Dedifferentiated amniotic fluid mesenchymal stem cell (primary cell): ENCODE results near the gene TMPRSS5.
"Not testable (repeated sequence)": the region's sequence is repeated elsewhere in the genome, so short reads cannot be mapped to it uniquely, and the experiment has no call there.

ENCODE experiments used
- DNase-seq: peaks from one replicate; pipeline ENCODE4 v3.0.0-alpha.2; 2016; ENCODE audit errors: extremely low spot score

Gene TMPRSS5

DNA sequence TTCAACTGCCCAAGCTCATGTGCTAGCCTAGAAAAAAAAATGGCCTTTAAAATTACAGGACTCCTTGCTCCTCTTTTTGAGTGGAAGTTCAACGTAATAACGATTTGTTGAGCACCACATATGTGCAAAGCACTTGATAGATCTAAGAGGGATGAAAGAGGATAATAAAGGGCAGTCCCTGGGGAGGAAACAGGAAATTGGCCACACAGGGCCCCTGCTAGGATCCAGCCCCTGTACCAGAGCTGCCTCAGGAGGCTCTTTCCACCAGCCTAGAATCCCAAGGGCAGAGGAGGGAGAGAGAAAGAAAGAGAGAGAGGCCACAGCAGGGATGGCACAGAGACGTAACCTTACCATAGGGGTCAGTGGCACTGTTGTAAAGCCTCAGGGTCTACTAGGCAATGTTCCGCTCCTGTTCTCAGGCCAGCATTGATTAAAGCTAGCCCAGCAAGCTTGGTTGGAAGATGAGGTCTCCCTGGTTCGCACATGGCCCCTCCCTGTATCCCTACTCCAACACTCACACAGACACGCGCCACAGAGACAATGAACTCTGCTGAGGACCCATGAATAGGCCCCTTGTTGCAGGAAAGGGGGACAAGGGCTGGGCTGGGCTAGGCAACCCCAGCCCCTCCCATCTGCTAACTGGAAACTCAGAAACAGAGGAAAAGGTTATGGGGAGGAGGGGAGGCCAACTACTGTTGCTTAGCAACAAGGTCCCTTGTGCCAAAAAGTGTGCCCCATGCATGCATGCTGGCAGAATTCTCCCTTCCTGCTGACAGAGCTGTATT is at the start of gene TMPRSS5:
TMPRSS5 (minus strand) TSS at position 438 of the 785 bp plus-strand sequence; CDS start at position 354, 84 bp downstream.
- no peak for DNase-seq

DNA sequence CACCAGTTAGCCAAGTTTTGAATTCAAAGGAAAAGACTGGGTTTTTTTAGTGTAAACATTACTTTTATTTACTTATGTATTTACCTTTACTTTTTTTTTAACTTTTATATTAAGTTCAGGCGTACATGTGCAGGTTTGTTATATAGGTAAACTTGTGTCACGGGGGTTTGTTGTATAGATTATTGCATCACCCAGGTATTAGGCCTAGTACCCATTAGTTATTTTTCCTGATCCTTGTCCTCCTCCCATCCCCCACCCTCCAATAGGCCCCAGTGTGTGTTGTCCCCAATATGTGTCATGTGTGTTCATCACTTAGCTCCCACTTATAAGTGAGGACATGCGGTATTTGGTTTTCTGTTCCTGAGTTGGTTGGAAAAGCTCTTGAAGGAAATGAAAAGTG is 46.8 kb upstream of the TMPRSS5 start:
- DNase-seq: no peak

DNA sequence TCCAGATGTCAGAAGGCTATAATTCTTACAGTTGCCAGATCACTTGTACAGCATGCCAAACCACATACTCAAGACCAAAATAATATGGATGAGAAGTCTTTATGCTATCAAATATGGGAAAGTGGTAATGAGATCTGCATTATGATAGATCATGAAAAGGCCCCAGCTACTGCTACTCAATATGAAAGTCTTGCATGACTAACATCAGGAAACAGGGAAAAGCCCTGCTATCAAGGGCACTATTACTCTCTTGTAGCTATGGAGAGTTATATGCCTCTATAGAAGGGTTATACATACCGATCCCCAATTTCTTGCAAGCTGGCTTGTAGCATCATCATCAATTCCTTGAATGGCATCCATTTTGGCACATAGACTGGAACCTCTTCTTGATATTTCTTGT is 30.2 kb upstream of the TMPRSS5 start:
- no peak for DNase-seq

GRCh38 chr11:113732092-113732491 is 26.0 kb upstream of the TMPRSS5 start:
- DNase-seq: no peak

- peak; percentile 52 for DNase-seq
These were observed 25.0 kb upstream of the TMPRSS5 start for GRCh38 chr11:113730887-113731726.

GRCh38 chr11:113729456-113729855 is 23.3 kb upstream of the TMPRSS5 start:
- DNase-seq: no peak

DNA sequence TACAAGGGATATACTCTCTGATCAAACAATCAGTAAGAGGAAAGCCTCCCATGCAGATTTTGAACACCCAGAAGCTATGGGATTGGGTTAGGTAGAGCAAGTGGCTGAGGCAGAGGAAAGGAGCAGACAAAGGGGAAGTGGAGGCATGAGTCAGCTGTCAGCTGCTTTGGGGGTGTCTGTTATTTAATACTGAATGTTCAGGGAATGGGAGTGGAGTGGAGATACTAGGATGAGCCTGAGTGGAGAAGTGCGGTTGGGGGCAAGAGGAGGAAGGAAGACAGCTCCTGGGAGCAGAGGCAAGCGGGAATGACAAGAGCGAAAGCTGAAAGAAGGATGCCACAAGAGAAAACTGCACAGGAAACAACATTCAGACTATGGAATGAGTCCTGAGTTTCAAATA is 22.7 kb upstream of the TMPRSS5 start:
- no peak for DNase-seq

GRCh38 chr11:113725913-113726312 is 19.8 kb upstream of the TMPRSS5 start:
- DNase-seq: no peak

- DNase-seq: no peak
These were observed 19.3 kb upstream of the TMPRSS5 start for GRCh38 chr11:113725407-113725806.

DNA sequence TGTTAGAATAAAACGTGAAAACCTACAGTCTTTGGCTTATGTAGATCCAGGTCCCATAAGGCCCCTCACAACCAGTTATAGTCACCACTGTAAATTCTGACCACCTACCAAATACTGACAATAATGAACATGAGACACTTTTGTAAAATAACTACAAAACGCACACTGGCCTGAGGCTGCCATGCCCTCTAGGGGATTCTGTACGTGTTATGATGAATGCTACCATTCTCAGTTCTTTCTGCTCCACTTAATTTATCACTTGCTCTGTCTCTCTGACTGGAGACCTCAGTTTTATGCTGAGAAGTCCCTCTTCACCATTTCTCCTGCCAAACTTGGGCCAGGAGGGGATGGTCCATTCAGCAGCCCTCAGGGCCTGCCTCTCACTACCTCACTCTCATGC is 18.7 kb upstream of the TMPRSS5 start:
- no peak for DNase-seq

DNA sequence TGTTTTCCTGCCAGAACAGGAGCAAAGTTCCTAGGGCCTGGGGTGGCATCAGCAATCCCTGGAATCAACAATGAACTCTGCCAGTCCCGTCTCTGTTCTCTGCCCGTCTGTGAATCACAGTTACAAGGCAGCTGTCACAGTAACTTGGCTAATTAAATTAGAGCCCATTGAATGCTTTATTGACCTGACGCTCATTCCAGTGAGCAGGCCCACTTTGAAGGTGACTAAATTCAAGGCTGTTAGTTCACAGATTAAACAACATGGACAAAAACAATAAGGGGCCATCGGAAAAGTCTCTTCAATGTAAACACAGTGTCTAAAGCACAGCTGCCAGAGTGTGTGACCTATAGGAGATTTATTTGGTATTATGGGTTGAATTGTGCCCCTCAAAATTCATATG is 17.7 kb upstream of the TMPRSS5 start:
- no peak for DNase-seq

GRCh38 chr11:113722934-113723333 is 16.8 kb upstream of the TMPRSS5 start:
- DNase-seq: no peak

- DNase-seq: no peak
These were observed 16.1 kb upstream of the TMPRSS5 start for GRCh38 chr11:113722221-113722620.

GRCh38 chr11:113721462-113722066 is 15.5 kb upstream of the TMPRSS5 start:
- no peak for DNase-seq

DNA sequence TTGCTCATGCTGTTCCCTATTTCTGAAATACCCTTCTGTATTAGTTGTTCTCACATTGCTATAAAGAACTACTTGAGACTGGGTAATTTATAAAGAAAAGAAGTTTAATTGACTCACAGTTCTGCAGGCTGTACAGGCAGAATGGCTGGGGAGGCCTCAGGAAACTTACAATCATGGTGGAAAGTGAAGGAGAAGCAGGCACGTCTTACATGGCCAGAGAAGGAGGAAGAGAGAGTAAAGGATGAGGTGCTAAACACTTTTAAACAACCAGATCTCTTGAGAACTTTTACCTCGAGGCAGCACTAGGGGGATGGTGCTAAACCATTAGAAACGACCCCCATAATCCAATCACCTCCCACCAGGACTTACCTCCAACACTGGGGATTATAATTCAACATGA is 14.4 kb upstream of the TMPRSS5 start:
- not testable (repeated sequence) for DNase-seq

- DNase-seq: no peak
These were observed 9.9 kb upstream of the TMPRSS5 start for GRCh38 chr11:113715882-113716625.

DNA sequence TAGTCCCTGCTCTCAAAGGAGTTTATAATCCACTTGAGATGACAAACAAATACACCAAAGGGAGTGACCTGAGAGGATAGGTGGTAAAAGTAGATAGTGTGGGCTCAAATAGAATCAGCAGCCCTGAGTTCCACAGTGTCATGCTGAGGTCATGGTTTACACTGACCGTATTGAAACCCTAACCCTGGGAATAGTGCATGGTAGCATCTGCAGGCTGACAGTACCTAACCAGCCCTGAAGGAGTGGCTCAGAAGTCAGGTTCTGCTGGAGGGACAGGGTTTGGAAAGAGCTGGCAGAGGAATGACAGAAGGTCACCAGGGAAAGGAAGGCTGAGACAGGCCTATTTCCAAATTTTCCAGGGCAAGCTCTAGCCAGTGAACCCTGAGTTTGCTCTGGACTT is 9.2 kb upstream of the TMPRSS5 start:
- DNase-seq: no peak

DNA sequence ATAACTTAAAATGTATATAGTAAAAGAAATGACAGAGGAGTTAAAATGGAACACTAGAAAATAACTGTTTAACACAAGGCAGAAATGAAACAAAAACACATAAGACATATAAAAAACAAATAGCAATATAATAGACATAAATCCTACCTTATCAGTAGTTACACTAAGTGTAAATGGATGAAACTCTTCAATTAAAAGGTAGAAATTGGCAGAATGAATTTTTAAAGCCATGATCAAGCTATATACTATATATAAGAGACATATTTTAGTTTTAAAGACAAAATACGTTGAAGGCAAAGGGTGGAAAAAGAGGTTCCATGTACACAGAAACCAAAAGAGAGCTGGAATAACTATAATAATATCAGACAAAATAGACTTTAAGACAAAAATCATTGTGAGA is 4.9 kb upstream of the TMPRSS5 start:
- no peak for DNase-seq

DNA sequence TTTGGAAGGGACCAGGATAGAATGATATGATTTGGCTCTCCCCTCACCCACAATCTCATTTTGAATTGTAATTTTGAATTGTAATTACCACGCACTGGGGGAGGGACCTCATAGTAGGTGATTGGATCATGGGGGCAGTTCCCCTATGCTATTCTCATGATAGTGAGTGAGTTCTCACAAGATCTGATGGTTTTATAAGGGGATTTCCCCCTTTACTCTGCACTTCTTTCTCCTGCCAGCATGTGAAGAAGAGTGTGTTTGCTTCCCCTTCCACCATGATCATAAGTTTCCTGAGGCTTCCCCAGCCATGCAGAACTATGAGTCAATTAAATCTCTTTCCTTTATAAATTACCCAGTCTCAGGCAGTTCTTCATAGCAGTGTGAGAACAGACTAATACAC is 2.6 kb downstream of the TMPRSS5 start:
- DNase-seq: not testable (repeated sequence)

GRCh38 chr11:113701491-113701890 is 4.6 kb downstream of the TMPRSS5 start:
- DNase-seq: no peak

- DNase-seq: no peak
These were observed 7.6 kb downstream of the TMPRSS5 start for GRCh38 chr11:113698515-113698914.
